ENCODE data around the gene C5orf63.
"Not testable (repeated sequence)": the region's sequence is repeated elsewhere in the genome, so short reads cannot be mapped to it uniquely, and the experiment has no call there.

The C5orf63 gene

DNA sequence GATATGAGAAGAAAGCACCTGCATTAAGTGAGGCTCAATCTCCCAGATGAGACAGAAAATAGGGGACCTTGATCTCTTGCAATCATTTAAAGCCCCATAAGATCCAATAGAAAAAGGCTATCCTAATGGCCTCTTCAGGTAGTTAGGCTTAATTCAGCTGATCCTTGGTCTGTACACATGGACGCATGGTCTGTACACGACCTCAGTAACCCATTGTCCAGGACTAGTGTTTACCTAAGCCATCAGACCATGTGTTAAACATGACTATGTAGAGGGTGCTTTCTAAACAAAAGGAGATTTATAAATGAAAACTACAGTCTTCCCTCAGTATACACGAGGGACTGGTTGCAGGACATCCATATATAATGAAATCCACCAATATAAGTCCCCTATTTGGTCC is 50.5 kb downstream of the C5orf63 start:
- H3K9me2 ChIP-seq (replicated peaks; ENCODE audit: insufficient read depth, low read length), result no peaks in the 10 kb centered on the region

DNA sequence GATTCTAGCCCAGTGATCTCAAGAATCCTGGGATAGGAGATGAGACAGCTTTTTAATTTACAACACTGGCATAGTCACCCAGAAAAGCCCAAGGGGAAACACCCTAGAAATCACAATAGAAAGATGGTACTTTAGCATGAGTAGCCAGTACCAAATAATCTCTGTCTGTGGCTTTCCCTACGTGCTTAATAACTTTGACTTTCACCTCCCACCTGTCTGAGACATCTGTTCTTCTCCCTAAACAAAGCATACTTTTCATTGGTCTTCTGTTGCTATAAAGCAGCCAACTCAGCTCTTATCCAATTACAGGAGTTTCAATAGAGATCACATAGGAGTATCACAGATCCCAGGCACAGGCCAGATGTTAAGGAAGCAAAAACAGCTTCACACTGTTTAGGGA is 53.4 kb downstream of the C5orf63 start:
- no peak overlapping the region for H3K4me2 ChIP-seq (ENCODE audit: low read depth, low read length)
- no peak overlapping the region for H3K9ac ChIP-seq (ENCODE audit: low read length)
- peaks cover 28% of the 10 kb centered on the region for H3K79me2 ChIP-seq (ENCODE audit: low read length)
- no peak for TF ChIP-seq CTCF (IDR thresholded peaks at IDR 0.05; ENCODE audit: low read length)
- no peaks in the 10 kb centered on the region for H3F3A ChIP-seq (ENCODE audit: insufficient read depth, low read length)
- H4K20me1 ChIP-seq (ENCODE audit: insufficient read depth, low read length), result no peaks in the 10 kb centered on the region
- H3K4me1 ChIP-seq (ENCODE audit: low read length), result peaks cover 10% of the 10 kb centered on the region
- no peaks in the 10 kb centered on the region for H3K27me3 ChIP-seq (replicated peaks; ENCODE audit: insufficient read depth, low read length)
- peak; percentile 25 for DNase-seq
- no peaks in the 10 kb centered on the region for H3K9me3 ChIP-seq (replicated peaks; ENCODE audit: insufficient read depth, low read length)
- H3K9me2 ChIP-seq (replicated peaks; ENCODE audit: insufficient read depth, low read length), result no peaks in the 10 kb centered on the region
- no peak overlapping the region for H3K4me3 ChIP-seq (ENCODE audit: low read length)
- no peaks in the 10 kb centered on the region for H3K36me3 ChIP-seq (replicated peaks; ENCODE audit: insufficient read depth, low read length)
- no peak overlapping the region for H2AFZ ChIP-seq (ENCODE audit: low read length)
- H3K27ac ChIP-seq (ENCODE audit: low read length), result no peak overlapping the region

More for the DNA sequence above, 50.5 kb downstream of the C5orf63 start:
- no peak overlapping the region for H3K27ac ChIP-seq (ENCODE audit: low read length)
- no peaks in the 10 kb centered on the region for H3K36me3 ChIP-seq (replicated peaks; ENCODE audit: insufficient read depth, low read length)
- H3K9ac ChIP-seq (ENCODE audit: low read length), result no peak overlapping the region
- H3K4me3 ChIP-seq (ENCODE audit: low read length), result no peak overlapping the region
- H3F3A ChIP-seq (ENCODE audit: insufficient read depth, low read length), result no peaks in the 10 kb centered on the region
- H3K9me3 ChIP-seq (replicated peaks; ENCODE audit: insufficient read depth, low read length), result no peaks in the 10 kb centered on the region
- no peaks in the 10 kb centered on the region for H3K27me3 ChIP-seq (replicated peaks; ENCODE audit: insufficient read depth, low read length)
- peaks cover 43% of the 10 kb centered on the region for H3K79me2 ChIP-seq (ENCODE audit: low read length)
- H3K4me1 ChIP-seq (ENCODE audit: low read length), result peaks cover 10% of the 10 kb centered on the region
- no peaks in the 10 kb centered on the region for H4K20me1 ChIP-seq (ENCODE audit: insufficient read depth, low read length)
- no peak overlapping the region for H3K4me2 ChIP-seq (ENCODE audit: low read depth, low read length)
- no peak overlapping the region for H2AFZ ChIP-seq (ENCODE audit: low read length)
- DNase-seq, result no peak
- TF ChIP-seq EZH2phosphoT487 (IDR thresholded peaks at IDR 0.05; ENCODE audit: low read length), result no peak
- TF ChIP-seq EZH2 (optimal IDR thresholded peaks at IDR 0.05; ENCODE audit: low read depth, low read length), result no peak
- TF ChIP-seq CTCF (IDR thresholded peaks at IDR 0.05; ENCODE audit: low read length), result no peak

DNA sequence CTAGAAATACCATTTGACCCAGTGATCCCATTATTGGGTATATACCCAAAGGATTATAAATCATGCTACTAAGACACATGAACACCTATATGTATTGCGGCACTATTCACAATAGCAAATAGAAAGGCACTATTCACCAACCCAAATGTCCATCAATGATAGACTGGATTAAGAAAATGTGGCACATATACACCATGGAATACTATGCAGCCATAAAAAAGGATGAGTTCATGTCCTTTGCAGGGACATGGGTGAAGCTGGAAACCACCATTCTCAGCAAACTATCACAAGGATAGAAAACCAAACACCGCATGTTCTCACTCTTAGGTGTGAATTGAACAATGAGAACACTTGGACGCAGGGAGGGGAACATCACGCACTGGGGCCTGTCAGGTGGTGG is 56.6 kb downstream of the C5orf63 start:
- H3K27me3 ChIP-seq (replicated peaks; ENCODE audit: insufficient read depth, low read length); H3K9ac ChIP-seq (ENCODE audit: low read length); H3K4me3 ChIP-seq (ENCODE audit: low read length); H3F3A ChIP-seq (ENCODE audit: insufficient read depth, low read length); H3K36me3 ChIP-seq (replicated peaks; ENCODE audit: insufficient read depth, low read length); DNase-seq; H3K27ac ChIP-seq (ENCODE audit: low read length); H4K20me1 ChIP-seq (ENCODE audit: insufficient read depth, low read length); H3K4me2 ChIP-seq (ENCODE audit: low read depth, low read length); H2AFZ ChIP-seq (ENCODE audit: low read length); H3K9me2 ChIP-seq (replicated peaks; ENCODE audit: insufficient read depth, low read length); H3K9me3 ChIP-seq (replicated peaks; ENCODE audit: insufficient read depth, low read length): not testable (repeated sequence)
- Histone ChIP-seq H3K79me2 (ENCODE audit: low read length) (peaks cover 26% of the 10 kb centered on the region), H3K4me1 (ENCODE audit: low read length) (peaks cover 16% of the 10 kb centered on the region)

- H3K9me2 ChIP-seq (replicated peaks; ENCODE audit: insufficient read depth, low read length), result no peaks in the 10 kb centered on the region
- H3K9ac ChIP-seq (ENCODE audit: low read length), result no peak overlapping the region
- no peak overlapping the region for H3K4me3 ChIP-seq (ENCODE audit: low read length)
- H4K20me1 ChIP-seq (ENCODE audit: insufficient read depth, low read length), result no peaks in the 10 kb centered on the region
- no peak overlapping the region for H3K27ac ChIP-seq (ENCODE audit: low read length)
- H2AFZ ChIP-seq (ENCODE audit: low read length), result no peak overlapping the region
- H3K4me2 ChIP-seq (ENCODE audit: low read depth, low read length), result no peak overlapping the region
- H3K36me3 ChIP-seq (replicated peaks; ENCODE audit: insufficient read depth, low read length), result no peaks in the 10 kb centered on the region
- no peaks in the 10 kb centered on the region for H3F3A ChIP-seq (ENCODE audit: insufficient read depth, low read length)
- H3K9me3 ChIP-seq (replicated peaks; ENCODE audit: insufficient read depth, low read length), result no peaks in the 10 kb centered on the region
- TF ChIP-seq EZH2phosphoT487 (IDR thresholded peaks at IDR 0.05; ENCODE audit: low read length) (no peak), CTCF (IDR thresholded peaks at IDR 0.05; ENCODE audit: low read length) (no peak), EZH2 (optimal IDR thresholded peaks at IDR 0.05; ENCODE audit: low read depth, low read length) (no peak)
- peaks cover 17% of the 10 kb centered on the region for H3K4me1 ChIP-seq (ENCODE audit: low read length)
- H3K79me2 ChIP-seq (ENCODE audit: low read length), result peaks cover 26% of the 10 kb centered on the region
- H3K27me3 ChIP-seq (replicated peaks; ENCODE audit: insufficient read depth, low read length), result no peaks in the 10 kb centered on the region
- DNase-seq, result no peak
Observed at GRCh38 chr5:127015716-127016115, 57.6 kb downstream of the C5orf63 start.
